Measurements from ENCODE around the gene BPIFB3. TPM values are rescaled to one million over a fixed set of nuclear protein-coding genes. Genes with fewer than 3 reads are reported as not detected.

BPIFB3 gene
- not detected in 2 replicates for total RNA-seq

GRCh38 chr20:33053291-33054106 lies at the start of gene BPIFB3:
Gene BPIFB3 (plus strand): TSS chr20:33053903. CDS start chr20:33055436, 1,533 bp downstream.
- intact Hi-C loops (cut with micrococcal nuclease): no loop called here
- no peaks in the 10 kb centered on the region for H3K9me3 Mint-ChIP-seq
- no peaks in the 10 kb centered on the region for H3K36me3 Mint-ChIP-seq (ENCODE audit: low read depth)
- no peaks in the 10 kb centered on the region for H3K4me1 Mint-ChIP-seq
- H3K4me3 Mint-ChIP-seq: no peak within 1 kb of the TSS
- H3K27ac Mint-ChIP-seq: no peak within 1 kb of the TSS
- no peak for DNase-seq
- no peaks in the 10 kb centered on the region for H3K27me3 Mint-ChIP-seq

- Mint-ChIP-seq H3K4me1 (peaks cover 1% of the 10 kb centered on the region), H3K36me3 (ENCODE audit: low read depth) (no peaks in the 10 kb centered on the region), H3K27ac (no peak within 1 kb of the TSS), H3K4me3 (no peak within 1 kb of the TSS), H3K27me3 (no peaks in the 10 kb centered on the region), H3K9me3 (peaks cover 4% of the 10 kb centered on the region)
- DNase-seq: no peak
- intact Hi-C loops (cut with micrococcal nuclease): no loop called here
Observed at GRCh38 chr20:33004141-33004751, 49.5 kb upstream of the BPIFB3 start, which contains the start of gene SUN5. Gene SUN5 (minus strand): TSS chr20:33004433. CDS start chr20:33004340, 93 bp downstream.

GRCh38 chr20:33005132-33005566 lies 48.6 kb upstream of the BPIFB3 start:
- H3K27me3 Mint-ChIP-seq: no peaks in the 10 kb centered on the region
- intact Hi-C loops (cut with micrococcal nuclease): loop anchor here (1.0 kb wide), 1 partner anchor 103 kb away; no protein-coding TSS in a partner anchor

GRCh38 chr20:33005908-33006775 lies 47.6 kb upstream of the BPIFB3 start:
- H3K4me3 Mint-ChIP-seq: no peak overlapping the region
- H3K27me3 Mint-ChIP-seq: no peaks in the 10 kb centered on the region
- no peak overlapping the region for H3K27ac Mint-ChIP-seq
- intact Hi-C loops (cut with micrococcal nuclease): loop anchor here (1.0 kb wide), 1 partner anchor 104 kb away; no protein-coding TSS in a partner anchor
- DNase-seq: no peak
- H3K9me3 Mint-ChIP-seq: peaks cover 4% of the 10 kb centered on the region
- peaks cover 1% of the 10 kb centered on the region for H3K4me1 Mint-ChIP-seq
- no peaks in the 10 kb centered on the region for H3K36me3 Mint-ChIP-seq (ENCODE audit: low read depth)

More at GRCh38 chr20:33005132-33005566, 48.6 kb upstream of the BPIFB3 start:
- Mint-ChIP-seq H3K4me1 (peaks cover 1% of the 10 kb centered on the region), H3K36me3 (ENCODE audit: low read depth) (no peaks in the 10 kb centered on the region), H3K4me3 (no peak overlapping the region), H3K27ac (no peak overlapping the region), H3K9me3 (peaks cover 4% of the 10 kb centered on the region)
- peak; percentile 74 for DNase-seq

GRCh38 chr20:33006776-33007375 lies 46.8 kb upstream of the BPIFB3 start:
- Mint-ChIP-seq H3K36me3 (ENCODE audit: low read depth) (no peaks in the 10 kb centered on the region), H3K27me3 (no peaks in the 10 kb centered on the region), H3K4me3 (no peak overlapping the region), H3K9me3 (peaks cover 4% of the 10 kb centered on the region), H3K27ac (no peak overlapping the region), H3K4me1 (peaks cover 1% of the 10 kb centered on the region)
- intact Hi-C loops (cut with micrococcal nuclease): no loop called here
- no peak for DNase-seq

- Mint-ChIP-seq H3K27me3 (no peaks in the 10 kb centered on the region), H3K9me3 (peaks cover 4% of the 10 kb centered on the region), H3K4me3 (no peak within 1 kb of the TSS), H3K27ac (no peak within 1 kb of the TSS), H3K4me1 (peaks cover 1% of the 10 kb centered on the region), H3K36me3 (ENCODE audit: low read depth) (no peaks in the 10 kb centered on the region)
- intact Hi-C loops (cut with micrococcal nuclease): no loop called here
- DNase-seq: no peak
Observed at GRCh38 chr20:33007376-33008335, 46.0 kb upstream of the BPIFB3 start, which contains the start of gene BPIFB2. Gene BPIFB2 (plus strand): TSS chr20:33007704. CDS start chr20:33008575, 871 bp downstream.

GRCh38 chr20:33008336-33009213 lies 45.1 kb upstream of the BPIFB3 start:
- Mint-ChIP-seq H3K4me1 (peaks cover 1% of the 10 kb centered on the region), H3K27me3 (no peaks in the 10 kb centered on the region), H3K27ac (no peak overlapping the region), H3K4me3 (no peak overlapping the region), H3K9me3 (peaks cover 4% of the 10 kb centered on the region), H3K36me3 (ENCODE audit: low read depth) (no peaks in the 10 kb centered on the region)
- intact Hi-C loops (cut with micrococcal nuclease): no loop called here
- DNase-seq: no peak

GRCh38 chr20:33009214-33010132 lies 44.2 kb upstream of the BPIFB3 start:
- Mint-ChIP-seq H3K4me1 (peaks cover 1% of the 10 kb centered on the region), H3K27ac (no peak overlapping the region), H3K9me3 (peaks cover 4% of the 10 kb centered on the region), H3K27me3 (no peaks in the 10 kb centered on the region), H3K4me3 (no peak overlapping the region), H3K36me3 (ENCODE audit: low read depth) (no peaks in the 10 kb centered on the region)
- intact Hi-C loops (cut with micrococcal nuclease): no loop called here
- DNase-seq: no peak

- Mint-ChIP-seq H3K27me3 (no peaks in the 10 kb centered on the region), H3K4me3 (no peak overlapping the region), H3K36me3 (ENCODE audit: low read depth) (no peaks in the 10 kb centered on the region), H3K9me3 (peaks cover 3% of the 10 kb centered on the region), H3K4me1 (peaks cover 1% of the 10 kb centered on the region), H3K27ac (no peak overlapping the region)
- intact Hi-C loops (cut with micrococcal nuclease): no loop called here
- DNase-seq: no peak
Observed at GRCh38 chr20:33010133-33010504, 43.6 kb upstream of the BPIFB3 start.

GRCh38 chr20:33010674-33011449 lies 42.8 kb upstream of the BPIFB3 start:
- intact Hi-C loops (cut with micrococcal nuclease): no loop called here
- Mint-ChIP-seq H3K36me3 (ENCODE audit: low read depth) (no peaks in the 10 kb centered on the region), H3K27ac (no peak overlapping the region), H3K4me1 (no peaks in the 10 kb centered on the region), H3K9me3 (no peaks in the 10 kb centered on the region), H3K27me3 (no peaks in the 10 kb centered on the region), H3K4me3 (no peak overlapping the region)
- no peak for DNase-seq

All from activated CD4-positive, alpha-beta T cell treated with anti-CD3 and anti-CD28 coated beads, Interleukin-2, amount 10 ng/mL, durations not matched to agents 24 days and 14 days (primary cell).